Esophagus muscularis mucosa (tissue), 4 donors: ENCODE results near the gene MGLL. TPM values are rescaled to one million over a fixed set of nuclear protein-coding genes. Genes with fewer than 3 reads are reported as not detected.

Experiments
- DNase-seq: peaks from one replicate; pipeline ENCODE4 v3.0.0-alpha.2; 2017; ENCODE audit errors: extremely low spot score
- H3K27ac ChIP-seq, 4 donors: fragments of 200-600 bp; sonication (generic); replicated peaks in 1 of 4; 1 replicate in 3 of 4; 2 replicates in 1 of 4; pipeline ENCODE4 v1.5.1; 2016 to 2019; ENCODE audit warnings: mild to moderate bottlenecking in 1 of 4
- H3K27me3 ChIP-seq, 4 donors: fragments of 200-600 bp; sonication (generic); one replicate each; pipeline versions ENCODE4 v1.5.1 to v1.6.0; 2016 to 2019
- H3K36me3 ChIP-seq, 4 donors: fragments of 200-600 bp; sonication (generic); one replicate each; pipeline ENCODE4 v1.5.1; 2016 to 2019
- H3K4me1 ChIP-seq, 4 donors: fragments of 200-600 bp; sonication (generic); one replicate each; pipeline ENCODE4 v1.5.1; 2016 to 2019
- H3K4me3 ChIP-seq, 4 donors: fragments of 200-600 bp; sonication (generic); 1 replicate in 2 of 4; 2 replicates in 2 of 4; pipeline ENCODE4 v1.5.1; 2016 to 2019; ENCODE audit warnings: mild to moderate bottlenecking in 4 of 4, moderate library complexity in 1 of 4
- H3K9me3 ChIP-seq, 4 donors: fragments of 200-600 bp; sonication (generic); 1 replicate in 3 of 4; 2 replicates in 1 of 4; pipeline ENCODE4 v1.5.1; 2016 to 2019
- CTCF ChIP-seq, 3 experiments: fragments of 200-600 bp in 2 of 3; fragments of 450-650 bp in 1 of 3; sonication (generic) in 2 of 3; IDR thresholded peaks; one replicate each; pipeline ENCODE4 v1.5.1; 2017 to 2019; ENCODE audit warnings: antibody characterized with exemption in 3 of 3, mild to moderate bottlenecking in 2 of 3, moderate library complexity in 1 of 3
- EP300 ChIP-seq: sonication (generic); formaldehyde crosslinking; IDR thresholded peaks from one replicate; pipeline ENCODE4 v1.6.1; 2017; ENCODE audit warnings: antibody characterized with exemption
- POLR2A ChIP-seq: fragments of 450-650 bp; IDR thresholded peaks from one replicate; pipeline ENCODE4 v1.6.1; 2017; ENCODE audit warnings: antibody characterized with exemption, moderate library complexity, mild to moderate bottlenecking, low read depth
- POLR2AphosphoS5 ChIP-seq, 2 donors: sonication (generic); formaldehyde crosslinking; IDR thresholded peaks; one replicate each; pipeline ENCODE4 v1.6.1; 2017; ENCODE audit warnings: antibody characterized with exemption in 2 of 2
- WGBS: methylation state at CpG from one replicate; pipeline ENCODE4 v1.1.5; 2018; 5-methylcytosine and 5-hydroxymethylcytosine counted together
- intact Hi-C: fragments of 100-400 bp; cut with DNase I; formaldehyde crosslinking; loops from one replicate; pipeline ENCODE4 v1.15.1; 2023
- total RNA-seq, 4 donors: library from RNA; depleted of rRNA; stranded (reverse); fragments of >200 nt; gene quantifications; one replicate each; pipeline versions ENCODE4 v1.1.0 to v1.2.1, GENCODE V29; 2016

Gene MGLL
- total RNA-seq, 4 donors from 2014 or later, result 56.5 to 155 (median 80.7) TPM

- Histone ChIP-seq H3K27me3 (no peaks in the 10 kb centered on the region), H3K9me3 (no peaks in the 10 kb centered on the region), H3K27ac (no peak overlapping the region), H3K4me1 (peaks cover 8 to 35% (median 19%) of the 10 kb centered on the region in 4 donors), H3K36me3 (peaks cover 0 to 70% (median 48%) of the 10 kb centered on the region in 4 donors), H3K4me3 (no peak overlapping the region)
- no peak for TF ChIP-seq EP300
- no peak for TF ChIP-seq CTCF (IDR thresholded peaks at IDR 0.05)
- TF ChIP-seq POLR2A, result no peak
- TF ChIP-seq POLR2AphosphoS5 (IDR thresholded peaks at IDR 0.05), result no peak
- intact Hi-C loops, result no loop called here
- WGBS, result 88% methylated on average over 1 of the region's 1 CpG
- DNase-seq, result no peak
These were observed 13.1 kb downstream of the MGLL start for GRCh38 chr3:127809211-127809610.

- intact Hi-C loops, result no loop called here
- Histone ChIP-seq H3K4me1 (peaks cover 7 to 33% (median 25%) of the 10 kb centered on the region in 4 donors), H3K4me3 (no peak overlapping the region), H3K27ac (no peak overlapping the region), H3K27me3 (no peaks in the 10 kb centered on the region), H3K36me3 (peaks cover 0 to 80% (median 45%) of the 10 kb centered on the region in 4 donors), H3K9me3 (no peaks in the 10 kb centered on the region)
- TF ChIP-seq CTCF (IDR thresholded peaks at IDR 0.05) (no peak), EP300 (no peak), POLR2AphosphoS5 (IDR thresholded peaks at IDR 0.05) (no peak), POLR2A (no peak)
- DNase-seq, result no peak
These were observed 14.1 kb downstream of the MGLL start for GRCh38 chr3:127808197-127808596.

- intact Hi-C loops, result no loop called here
- Histone ChIP-seq H3K36me3 (peaks cover 0 to 64% (median 19%) of the 10 kb centered on the region in 4 donors), H3K27me3 (no peaks in the 10 kb centered on the region), H3K9me3 (no peaks in the 10 kb centered on the region), H3K4me1 (peaks cover 16 to 37% (median 32%) of the 10 kb centered on the region in 4 donors), H3K27ac (peak overlapping the region in 1 of 4 donors; percentile 27), H3K4me3 (no peak overlapping the region)
- DNase-seq, result no peak
- TF ChIP-seq EP300 (no peak), CTCF (IDR thresholded peaks at IDR 0.05) (no peak), POLR2AphosphoS5 (IDR thresholded peaks at IDR 0.05) (no peak), POLR2A (no peak)
- WGBS, result 82% methylated on average over 10 of the region's 10 CpGs
These were observed 17.1 kb downstream of the MGLL start for GRCh38 chr3:127805026-127805753.

GRCh38 chr3:127804141-127804540, 18.2 kb downstream of the MGLL start:
- TF ChIP-seq POLR2AphosphoS5 (IDR thresholded peaks at IDR 0.05) (no peak), CTCF (IDR thresholded peaks at IDR 0.05) (no peak), EP300 (no peak)
- H3K27me3 ChIP-seq, result no peaks in the 10 kb centered on the region
- H3K27ac ChIP-seq, result peak overlapping the region in 1 of 4 donors; percentile 33
- WGBS, result 88% methylated on average over 9 of the region's 9 CpGs
- H3K36me3 ChIP-seq, result peaks cover 0 to 55% (median 12%) of the 10 kb centered on the region in 4 donors
- no peak for DNase-seq
- H3K4me3 ChIP-seq, result no peak overlapping the region
- no peaks in the 10 kb centered on the region for H3K9me3 ChIP-seq
- intact Hi-C loops, result no loop called here
- peaks cover 18 to 45% (median 40%) of the 10 kb centered on the region in 4 donors for H3K4me1 ChIP-seq
